ENCODE results near the gene ABLIM1.

GRCh38 chr10:114408968-114409444, 249.1 kb downstream of the ABLIM1 start:
- no peak for TF ChIP-seq LEF1 (IDR thresholded peaks at IDR 0.05; ENCODE audit: borderline replicate concordance)
- TF ChIP-seq, protein P1, sequence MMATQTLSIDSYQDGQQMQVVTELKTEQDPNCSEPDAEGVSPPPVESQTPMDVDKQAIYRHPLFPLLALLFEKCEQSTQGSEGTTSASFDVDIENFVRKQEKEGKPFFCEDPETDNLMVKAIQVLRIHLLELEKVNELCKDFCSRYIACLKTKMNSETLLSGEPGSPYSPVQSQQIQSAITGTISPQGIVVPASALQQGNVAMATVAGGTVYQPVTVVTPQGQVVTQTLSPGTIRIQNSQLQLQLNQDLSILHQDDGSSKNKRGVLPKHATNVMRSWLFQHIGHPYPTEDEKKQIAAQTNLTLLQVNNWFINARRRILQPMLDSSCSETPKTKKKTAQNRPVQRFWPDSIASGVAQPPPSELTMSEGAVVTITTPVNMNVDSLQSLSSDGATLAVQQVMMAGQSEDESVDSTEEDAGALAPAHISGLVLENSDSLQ (IDR thresholded peaks at IDR 0.05) = no peak
- no peak for TF ChIP-seq ELF4 (IDR thresholded peaks at IDR 0.05)
- TF ChIP-seq FOXM1 (IDR thresholded peaks at IDR 0.05; ENCODE audit: borderline replicate concordance) = no peak
- TF ChIP-seq FOXA1 (IDR thresholded peaks at IDR 0.05) = no peak
- TF ChIP-seq BHLHE40 (IDR thresholded peaks at IDR 0.05; ENCODE audit: borderline replicate concordance) = no peak
- no peak for TF ChIP-seq FOXK2 (IDR thresholded peaks at IDR 0.05)

All from HEK293T (cell line).